ENCODE results near the gene MAML1.
A peak's percentile ranks its signal among the peaks of the same experiment; 100 is the strongest.

Gene MAML1

DNA sequence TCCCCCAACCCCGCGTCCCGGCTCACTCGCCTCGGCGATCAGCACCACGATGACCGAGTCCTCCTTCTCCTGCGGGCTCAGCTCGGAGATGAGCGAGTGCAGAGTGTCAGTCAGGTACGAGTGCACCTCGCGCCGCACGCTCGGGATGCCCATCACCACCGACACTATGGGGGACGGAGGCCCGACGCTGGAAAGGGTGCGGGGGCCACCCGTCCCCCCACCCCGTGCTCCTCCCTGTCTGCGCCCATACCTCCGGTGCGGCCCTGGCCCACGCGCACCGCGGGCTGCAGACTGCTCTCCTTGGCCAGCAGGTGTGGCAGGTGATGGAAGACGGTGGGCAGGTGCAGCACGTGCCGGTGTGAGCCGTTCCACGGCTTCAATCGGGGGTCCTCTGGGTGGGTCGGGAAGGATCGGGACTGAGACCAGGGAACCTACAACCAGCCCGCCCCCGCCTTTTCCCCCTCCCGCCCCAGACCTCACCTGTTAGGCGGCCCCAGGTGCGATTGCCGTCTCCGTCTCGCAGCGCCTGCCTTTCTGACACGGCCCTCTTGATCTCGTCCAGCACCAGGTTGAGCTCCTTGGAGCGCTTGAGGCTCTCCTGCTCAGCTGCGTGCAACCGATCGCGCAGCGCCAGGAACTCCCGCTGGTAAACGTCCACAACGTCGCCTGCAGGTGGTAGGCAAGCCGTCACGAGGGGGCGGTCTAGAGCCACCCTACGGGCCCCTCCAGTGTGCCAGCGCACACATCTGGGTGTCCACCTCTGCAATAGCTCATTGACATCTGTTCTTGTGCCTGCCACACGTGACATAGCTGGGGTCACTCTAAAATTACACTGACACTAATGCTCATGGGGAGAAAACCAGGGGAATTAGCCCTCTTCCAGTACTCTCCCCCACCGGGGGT, 68.9 kb downstream of the MAML1 start:
- in situ Hi-C loops (cut with HindIII; ENCODE audit: low pct_unique_long_range_greater_than_20kb, low sequenced_read_pairs) = no loop called here
- no peak for DNase-seq (ENCODE audit: low read depth in 1 of 2, low spot score in 1 of 2)
- TF ChIP-seq JUND (IDR thresholded peaks at IDR 0.05; ENCODE audit: low read depth) = no peak

DNA sequence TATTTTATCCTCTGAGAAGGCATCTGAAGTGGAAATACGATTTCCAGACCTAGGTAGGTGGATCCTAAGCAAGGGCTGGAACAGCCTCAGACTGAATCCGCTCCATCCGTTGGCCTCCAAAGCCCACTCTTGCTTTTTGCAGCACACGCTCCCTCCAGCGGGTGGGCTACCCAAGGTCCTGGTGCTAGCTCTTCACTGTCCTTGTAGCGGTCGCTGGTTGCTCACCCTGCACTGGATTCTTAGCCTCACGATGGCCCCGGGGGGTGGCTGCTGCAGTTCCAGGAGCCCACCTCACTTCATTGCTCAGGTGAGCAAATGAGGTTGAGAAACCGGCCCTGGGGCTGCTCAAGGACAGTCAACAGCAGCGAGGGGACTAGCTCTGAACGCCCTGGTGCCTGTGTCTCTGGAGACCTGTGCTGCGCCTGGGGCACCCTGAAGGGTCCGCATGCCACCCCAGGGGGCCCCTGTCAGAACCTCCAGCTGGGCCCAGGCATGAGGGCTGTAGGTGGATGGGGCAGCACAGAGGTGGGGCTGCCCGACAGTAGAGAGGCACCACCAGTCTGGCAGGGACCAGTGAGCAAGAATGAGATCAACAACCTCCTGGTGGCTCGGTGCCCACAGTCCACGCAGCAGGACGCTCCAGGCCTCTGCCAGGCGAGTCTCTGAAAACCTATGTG, 69.7 kb downstream of the MAML1 start:
- no peak for DNase-seq (ENCODE audit: low read depth in 1 of 2, low spot score in 1 of 2)
- TF ChIP-seq JUND (IDR thresholded peaks at IDR 0.05; ENCODE audit: low read depth) = no peak
- in situ Hi-C loops (cut with HindIII; ENCODE audit: low pct_unique_long_range_greater_than_20kb, low sequenced_read_pairs) = no loop called here

DNA sequence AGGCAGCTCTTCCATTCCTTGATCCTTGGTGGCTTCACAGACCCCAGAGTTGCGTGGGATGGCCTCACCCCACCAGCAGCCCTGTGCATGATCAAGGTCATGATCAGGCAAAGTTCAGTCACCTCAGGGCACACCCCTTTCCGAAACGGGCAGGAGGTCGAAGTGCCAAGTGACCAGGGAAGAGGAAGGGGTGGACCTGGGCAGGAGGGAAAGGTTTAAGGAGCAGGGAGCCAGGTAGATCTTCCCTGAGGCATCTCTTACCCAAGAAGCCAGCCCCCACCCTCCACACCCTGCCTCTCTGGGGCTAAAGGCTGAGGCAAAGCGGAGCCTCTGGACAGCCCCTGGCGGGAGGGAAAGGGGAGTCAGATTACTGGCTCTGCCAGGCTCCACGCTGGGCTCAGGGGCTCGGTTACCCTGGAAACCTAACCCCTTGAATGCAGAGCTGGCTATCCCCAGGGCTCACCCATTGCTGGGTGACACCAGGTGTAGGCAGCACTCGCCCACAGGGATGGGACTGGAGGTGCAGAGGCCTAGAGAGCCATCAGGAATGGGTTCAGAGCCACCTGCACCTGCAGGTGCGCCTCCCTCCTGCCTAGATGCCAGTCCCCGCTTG, 70.4 kb downstream of the MAML1 start:
- no peak for DNase-seq (ENCODE audit: low read depth in 1 of 2, low spot score in 1 of 2)
- in situ Hi-C loops (cut with HindIII; ENCODE audit: low pct_unique_long_range_greater_than_20kb, low sequenced_read_pairs) = no loop called here
- TF ChIP-seq JUND (IDR thresholded peaks at IDR 0.05; ENCODE audit: low read depth) = no peak

DNA sequence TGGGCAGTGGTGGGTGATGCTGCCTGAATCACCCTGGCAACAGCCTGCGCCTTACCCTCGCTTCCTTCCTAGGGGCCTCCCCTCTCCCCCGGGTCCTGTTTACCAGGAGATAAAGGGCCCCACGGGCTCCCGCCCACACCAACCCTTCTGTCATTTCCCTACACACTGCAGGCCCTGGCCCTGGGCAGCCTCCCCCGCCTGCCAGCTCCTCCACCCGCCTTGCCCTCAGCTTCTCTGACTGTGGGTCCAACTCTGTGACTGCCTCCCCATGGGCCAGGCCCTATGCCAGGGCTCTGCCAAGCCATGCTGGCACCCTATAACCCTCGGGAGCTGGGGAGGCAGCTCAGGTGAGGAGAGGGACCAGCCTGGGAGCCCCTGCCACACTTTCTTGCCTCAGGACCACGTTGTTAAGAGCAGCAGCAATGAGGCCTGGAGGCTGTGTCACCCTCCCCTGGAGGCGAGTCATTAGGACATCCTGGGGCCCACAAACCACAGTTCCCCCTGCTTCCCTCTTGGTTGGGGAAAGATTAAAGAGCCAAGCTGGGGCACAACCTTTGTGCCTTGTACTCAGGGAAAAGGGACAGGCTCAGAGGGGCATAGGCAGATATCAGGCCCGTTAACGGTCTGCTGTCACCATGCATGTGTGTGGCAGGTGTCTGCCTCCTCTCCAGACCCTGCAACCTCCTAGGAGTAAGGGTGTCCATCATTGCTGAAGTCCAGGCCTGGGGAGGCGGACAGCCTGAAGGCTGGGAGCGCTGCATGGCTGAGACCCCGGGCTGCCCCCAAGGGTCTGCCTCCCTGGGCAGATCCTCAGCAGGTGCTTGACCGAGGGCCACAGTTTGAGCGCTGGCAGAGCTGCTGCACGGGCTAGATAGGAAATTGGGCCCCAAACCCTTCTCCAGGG, 71.3 kb downstream of the MAML1 start:
- no peak for DNase-seq (ENCODE audit: low read depth in 1 of 2, low spot score in 1 of 2)
- TF ChIP-seq JUND (IDR thresholded peaks at IDR 0.05; ENCODE audit: low read depth) = no peak
- in situ Hi-C loops (cut with HindIII; ENCODE audit: low pct_unique_long_range_greater_than_20kb, low sequenced_read_pairs) = no loop called here

DNA sequence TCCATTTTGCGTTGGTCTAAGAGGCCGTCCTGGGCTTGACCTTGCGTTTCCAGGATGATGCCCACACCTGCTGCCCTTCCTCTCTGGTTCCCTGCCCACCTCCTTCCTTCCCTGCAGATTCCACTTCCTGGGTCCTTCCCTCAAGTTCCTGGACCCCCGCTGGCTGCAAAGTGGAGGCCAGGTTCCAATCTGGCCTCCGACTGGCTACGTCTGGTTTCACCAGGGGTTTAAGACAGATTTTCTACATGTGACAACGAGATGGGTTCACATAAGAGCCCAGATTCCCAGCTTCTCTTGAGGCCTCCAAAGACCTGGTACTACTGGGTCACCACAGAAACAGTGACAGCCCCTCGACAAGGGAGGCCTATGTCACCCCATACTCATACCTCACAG, 71.9 kb downstream of the MAML1 start:
- DNase-seq (ENCODE audit: low read depth in 1 of 2, low spot score in 1 of 2) = no peak
- no peak for TF ChIP-seq JUND (IDR thresholded peaks at IDR 0.05; ENCODE audit: low read depth)
- in situ Hi-C loops (cut with HindIII; ENCODE audit: low pct_unique_long_range_greater_than_20kb, low sequenced_read_pairs) = no loop called here

DNA sequence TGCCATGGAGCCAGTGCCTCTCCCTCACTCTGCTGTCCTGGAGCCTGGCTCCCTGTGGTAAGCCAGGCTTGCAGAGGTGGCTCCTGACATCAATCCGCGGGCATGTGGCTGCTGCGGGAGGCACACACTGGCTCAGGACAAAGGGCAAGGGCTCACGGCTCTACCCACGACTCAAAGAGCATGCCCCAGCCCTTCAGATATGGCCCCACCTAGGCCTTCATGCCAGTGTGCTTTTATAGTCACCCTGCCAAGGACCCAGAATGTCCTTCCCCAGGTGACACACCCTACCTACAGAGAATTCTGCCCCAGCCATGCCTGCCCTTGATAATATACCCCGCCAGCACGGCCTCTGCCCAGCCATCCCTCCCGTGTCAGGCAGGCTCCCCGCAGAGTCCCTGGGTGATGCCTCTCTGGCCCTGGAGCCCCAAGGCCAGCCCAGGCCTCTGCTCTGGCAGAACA, 72.5 kb downstream of the MAML1 start:
- no peak for TF ChIP-seq JUND (IDR thresholded peaks at IDR 0.05; ENCODE audit: low read depth)
- in situ Hi-C loops (cut with HindIII; ENCODE audit: low pct_unique_long_range_greater_than_20kb, low sequenced_read_pairs) = no loop called here
- no peak for DNase-seq (ENCODE audit: low read depth in 1 of 2, low spot score in 1 of 2)

DNA sequence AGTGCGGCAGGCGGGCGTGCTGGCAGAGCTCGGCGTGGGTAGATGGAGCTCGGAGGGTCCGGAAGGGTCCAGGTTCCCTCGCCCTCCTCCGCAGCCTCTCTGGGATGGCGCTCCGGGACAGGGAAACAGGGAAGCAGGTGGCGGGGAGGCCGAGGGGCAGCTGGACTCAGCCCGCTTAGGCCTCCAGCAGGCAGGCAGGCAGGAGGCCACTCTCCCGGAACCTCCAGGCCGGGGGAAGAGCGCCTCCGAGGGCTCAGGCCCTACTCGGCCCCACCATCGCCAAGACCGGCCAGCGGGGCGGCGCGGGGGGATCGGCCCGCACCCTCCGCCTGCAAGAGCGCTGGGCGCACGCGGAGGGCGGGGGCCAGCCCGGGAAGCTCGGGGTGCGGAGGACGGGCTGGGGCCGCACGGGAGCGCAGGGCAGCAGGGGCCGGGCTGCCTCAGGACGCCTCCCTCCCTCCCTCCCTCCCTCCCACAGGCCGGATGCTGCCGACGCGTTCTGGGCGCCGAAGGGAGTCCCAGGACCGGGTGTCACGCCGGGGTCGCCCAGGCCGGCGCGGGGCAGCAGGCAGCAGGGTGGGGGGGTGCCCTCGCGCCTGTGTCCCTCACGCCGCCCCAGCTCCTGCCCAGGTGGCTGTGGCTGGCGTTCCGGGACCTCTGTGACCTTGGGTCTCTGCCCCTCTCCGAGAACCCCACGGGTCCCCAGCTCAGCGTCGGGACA, 73.1 kb downstream of the MAML1 start:
- DNase-seq (ENCODE audit: low read depth in 1 of 2, low spot score in 1 of 2) = peak; percentile 57 to 81
- in situ Hi-C loops (cut with HindIII; ENCODE audit: low pct_unique_long_range_greater_than_20kb, low sequenced_read_pairs) = no loop called here
- no peak for TF ChIP-seq JUND (IDR thresholded peaks at IDR 0.05; ENCODE audit: low read depth)

DNA sequence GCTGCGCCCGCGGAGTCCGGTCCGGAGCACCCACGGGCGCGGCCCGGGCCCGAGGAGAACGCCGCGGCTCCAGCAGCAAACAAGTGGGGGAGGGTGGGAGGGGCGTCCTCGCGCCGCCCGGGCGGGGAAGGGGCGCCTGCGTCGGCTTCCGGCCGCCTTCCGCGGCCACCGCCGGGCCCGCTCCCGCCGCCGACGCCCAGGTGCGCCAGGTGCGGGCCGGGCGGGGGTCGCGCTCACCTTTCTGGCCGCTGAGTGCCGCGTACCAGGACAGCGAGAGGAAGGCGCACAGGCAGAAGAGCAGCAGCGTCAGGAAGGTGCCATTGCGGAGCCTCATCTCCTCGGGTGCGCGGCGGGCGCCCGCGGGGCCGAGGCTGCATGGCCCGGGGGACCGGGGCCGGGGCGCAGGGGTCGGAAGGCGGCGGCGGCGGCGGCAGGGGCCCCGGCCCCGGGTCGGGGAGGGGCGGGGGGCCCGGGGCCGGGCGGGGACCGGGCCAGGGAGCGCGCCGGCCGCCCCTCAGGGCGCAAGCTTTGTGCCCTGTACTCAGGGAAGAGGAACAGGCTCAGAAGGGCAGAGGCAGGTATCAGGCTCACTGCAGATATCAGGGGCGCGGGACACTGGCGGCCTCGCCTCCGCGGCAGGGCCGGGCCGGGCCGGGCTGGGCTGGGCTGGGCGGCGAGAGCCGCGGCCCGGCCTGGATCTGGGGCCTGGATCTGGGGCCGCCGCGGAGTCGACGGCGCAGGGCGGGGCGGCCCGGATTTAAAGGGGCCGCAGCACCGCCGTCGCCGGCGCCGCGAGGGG, 73.8 kb downstream of the MAML1 start, which contains the start of gene MGAT4B:
Gene MGAT4B (minus strand): TSS at position 617 of the 799 bp plus-strand sequence. CDS start 283 bp downstream, at position 334.
- peak; percentile 85 to 92 for DNase-seq (ENCODE audit: low read depth in 1 of 2, low spot score in 1 of 2)
- in situ Hi-C loops (cut with HindIII; ENCODE audit: low pct_unique_long_range_greater_than_20kb, low sequenced_read_pairs) = no loop called here
- no peak for TF ChIP-seq JUND (IDR thresholded peaks at IDR 0.05; ENCODE audit: low read depth)

DNA sequence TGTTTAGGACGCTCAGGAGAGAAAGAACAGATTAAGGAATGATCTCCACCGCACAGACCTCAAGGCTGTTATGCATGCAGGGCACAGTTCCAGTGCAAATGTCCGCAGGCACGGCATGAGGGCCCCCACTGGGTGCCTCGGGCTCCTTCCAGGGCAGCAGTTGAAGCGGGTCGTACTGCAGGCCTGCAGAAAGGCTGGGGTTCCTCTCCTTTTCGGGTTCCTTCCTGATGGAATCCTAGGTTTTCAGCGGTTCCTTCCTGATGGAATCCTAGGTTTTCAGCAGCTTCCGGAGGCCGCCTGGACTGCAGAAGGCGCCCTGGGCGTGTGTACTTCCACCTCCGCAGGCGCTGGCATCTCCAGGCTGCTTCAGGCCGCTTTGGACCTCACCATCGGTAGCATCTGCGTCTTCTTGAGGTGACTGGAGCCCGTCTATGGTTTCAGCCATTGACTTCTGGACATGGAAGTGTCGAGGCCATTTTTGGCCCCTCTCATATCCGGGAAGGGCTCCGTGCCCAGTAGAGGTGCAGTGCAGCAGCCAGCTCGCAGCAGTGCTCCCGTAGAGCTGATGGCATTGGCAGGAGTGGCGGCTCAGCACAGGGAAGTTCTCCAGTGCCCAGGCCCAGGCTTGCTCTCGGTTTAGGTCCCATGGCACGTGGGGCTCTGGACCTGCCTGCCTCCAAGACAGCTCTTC, 79.7 kb downstream of the MAML1 start:
- DNase-seq (ENCODE audit: low read depth in 1 of 2, low spot score in 1 of 2) = no peak
- in situ Hi-C loops (cut with HindIII; ENCODE audit: low pct_unique_long_range_greater_than_20kb, low sequenced_read_pairs) = no loop called here
- no peak for TF ChIP-seq JUND (IDR thresholded peaks at IDR 0.05; ENCODE audit: low read depth)

DNA sequence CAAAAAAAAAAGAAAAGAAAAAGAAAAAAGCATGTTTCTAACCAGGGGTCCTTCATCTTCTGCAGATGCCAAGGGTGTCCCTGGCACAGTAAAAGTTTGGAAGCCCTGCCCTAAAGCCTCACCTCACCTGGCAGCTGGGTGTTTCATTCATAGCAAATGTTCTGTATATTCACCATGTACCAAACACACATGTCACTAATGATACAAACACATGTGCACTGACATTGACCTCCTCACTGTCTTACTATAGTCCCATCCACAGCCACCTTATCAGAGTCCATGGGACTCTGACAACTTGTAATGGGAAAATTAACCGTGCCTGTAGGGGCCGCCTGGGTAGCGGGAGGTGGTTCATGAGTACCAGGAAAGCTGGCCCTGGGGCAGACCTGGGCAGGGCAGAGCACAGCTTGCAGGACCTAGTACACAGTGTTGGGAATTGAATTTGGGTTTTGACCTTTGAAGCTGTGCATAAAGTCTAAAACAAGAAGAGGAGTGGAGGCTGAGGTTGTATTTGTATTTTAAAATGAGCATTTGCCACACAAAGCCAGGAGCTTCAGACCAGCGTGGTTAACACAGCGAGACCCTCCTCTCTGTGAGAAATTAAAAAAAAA, 80.5 kb downstream of the MAML1 start:
- no peak for TF ChIP-seq JUND (IDR thresholded peaks at IDR 0.05; ENCODE audit: low read depth)
- no peak for DNase-seq (ENCODE audit: low read depth in 1 of 2, low spot score in 1 of 2)

More for the DNA sequence above, 80.5 kb downstream of the MAML1 start:
- in situ Hi-C loops (cut with HindIII; ENCODE audit: low pct_unique_long_range_greater_than_20kb, low sequenced_read_pairs) = no loop called here

Data from T47D (cell line).